ENCODE measurements around the gene ATP9A.

- no peak for TF ChIP-seq CTCF (IDR thresholded peaks at IDR 0.05; ENCODE audit: low read depth, low read length, missing input control)
- TF ChIP-seq ATF3 (IDR thresholded peaks at IDR 0.05), result no peak
- TF ChIP-seq SP1 (IDR thresholded peaks at IDR 0.05), result no peak
- TF ChIP-seq TAF1 (conservative IDR thresholded peaks at IDR 0.05), result no peak
- TF ChIP-seq RXRA (IDR thresholded peaks at IDR 0.05), result no peak
- no peak for TF ChIP-seq RAD21 (IDR thresholded peaks at IDR 0.05)
- TF ChIP-seq ZBTB33 (IDR thresholded peaks at IDR 0.05), result no peak
- TF ChIP-seq EGR1 (IDR thresholded peaks at IDR 0.05; ENCODE audit: low read depth in 2 of 2), result no peak
- TF ChIP-seq MAX (IDR thresholded peaks at IDR 0.05), result no peak
- TF ChIP-seq YY1 (IDR thresholded peaks at IDR 0.05), result no peak
- no peak for TF ChIP-seq REST (IDR thresholded peaks at IDR 0.05)
These were observed 106.5 kb downstream of the ATP9A start for GRCh38 chr20:51661609-51662178.

Measured in liver (tissue), 3 donors.